ENCODE data around the gene PCDHAC2. TPM values are rescaled to one million over a fixed set of nuclear protein-coding genes. Genes with fewer than 3 reads are reported as not detected.

The PCDHAC2 gene
- total and polyA plus RNA-seq, 2 donors (not counting 3 experiments of a cell fraction or from before 2014, with no cell fraction given): 1.00 to 1.2 TPM

DNA sequence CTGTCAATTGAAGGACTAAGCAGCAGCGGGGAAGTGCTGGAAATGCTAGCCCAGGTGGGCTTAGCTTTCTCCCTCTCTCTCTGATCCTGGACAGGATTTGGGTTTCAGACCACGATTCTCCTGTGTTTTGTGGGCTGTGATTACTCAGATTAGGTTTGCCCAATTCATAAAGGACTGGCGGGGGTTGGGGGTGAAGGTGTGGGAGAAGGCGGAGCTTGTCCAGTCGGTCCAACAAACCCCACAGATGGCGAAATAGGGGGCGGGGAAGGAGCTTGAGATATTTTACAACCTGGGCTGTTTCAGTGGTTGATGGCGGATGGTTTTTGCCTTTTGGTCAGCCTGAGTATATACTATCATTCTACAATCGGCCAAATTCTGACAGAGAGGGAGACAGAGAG is 35.2 kb downstream of the PCDHAC2 start:
- no peaks in the 10 kb centered on the region for H3K79me2 ChIP-seq (ENCODE audit: control insufficient read depth, insufficient read depth, low read length)
- no peaks in the 10 kb centered on the region for H3K36me3 ChIP-seq (ENCODE audit: control insufficient read depth in 2 of 2, extremely low read depth in 1 of 2, insufficient read depth in 2 of 2, low read length in 2 of 2)
- no peak overlapping the region for H3K9ac ChIP-seq (replicated peaks; ENCODE audit: extremely low read depth, insufficient read depth, low read length)
- CTCF ChIA-PET: no interaction called here
- peak overlapping the region; percentile 6 to 31 (median 12) for H3K4me3 ChIP-seq (replicated peaks in 1 of 3; ENCODE audit: insufficient read depth in 1 of 3, low read depth in 1 of 3, low read length in 3 of 3)
- POLR2A ChIA-PET: no interaction called here
- BruUV-seq (replicated peaks): no TSS peak
- H2AFZ ChIP-seq (ENCODE audit: low read depth, low read length): peak overlapping the region; percentile 52
- TF ChIP-seq FOS (IDR thresholded peaks at IDR 0.05; ENCODE audit: borderline replicate concordance, insufficient read depth, low read length) (no peak), POLR2A (IDR thresholded peaks at IDR 0.05; ENCODE audit: low read depth, low read length) (no peak), CTCF (IDR thresholded peaks at IDR 0.05; ENCODE audit: extremely low read depth in 1 of 2, insufficient read depth in 1 of 2, low read depth in 1 of 2, low read length in 2 of 2) (no peak), MYC (IDR thresholded peaks at IDR 0.05; ENCODE audit: low read depth, low read length) (no peak), JUN (IDR thresholded peaks at IDR 0.05; ENCODE audit: borderline replicate concordance, insufficient read depth, insufficient read length, low read depth) (no peak), POLR2AphosphoS5 (IDR thresholded peaks at IDR 0.05; ENCODE audit: insufficient read depth, low read depth, low read length) (no peak), EZH2 (IDR thresholded peaks at IDR 0.05; ENCODE audit: borderline replicate concordance, low read depth, low read length, severe bottlenecking) (no peak), GATA2 (IDR thresholded peaks at IDR 0.05; ENCODE audit: insufficient read depth, insufficient read length, low read depth, low read length) (no peak)
- TF ChIP-seq, protein P1, sequence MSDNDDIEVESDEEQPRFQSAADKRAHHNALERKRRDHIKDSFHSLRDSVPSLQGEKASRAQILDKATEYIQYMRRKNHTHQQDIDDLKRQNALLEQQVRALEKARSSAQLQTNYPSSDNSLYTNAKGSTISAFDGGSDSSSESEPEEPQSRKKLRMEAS (IDR thresholded peaks at IDR 0.05; ENCODE audit: insufficient read depth, insufficient read length): no peak
- dilution Hi-C loops (cut with MboI; ENCODE audit: extremely low pct_ligation_motif_present, low sequenced_read_pairs): no loop called here
- peak overlapping the region; percentile 54 for H3K4me2 ChIP-seq (ENCODE audit: insufficient read depth, low read length)
- H4K20me1 ChIP-seq (replicated peaks; ENCODE audit: control insufficient read depth, extremely low read depth, insufficient read depth, low read length): no peaks in the 10 kb centered on the region
- H3K4me1 ChIP-seq (ENCODE audit: control insufficient read depth, extremely low read depth, insufficient read depth, low read length): peaks cover 6% of the 10 kb centered on the region
- no peaks in the 10 kb centered on the region for H3K9me1 ChIP-seq (replicated peaks; ENCODE audit: control insufficient read depth, extremely low read depth, insufficient read depth, low read length)
- H3K27ac ChIP-seq (ENCODE audit: insufficient read depth, low read depth, low read length): no peak overlapping the region
- DNase-seq (ENCODE audit: low read depth, low spot score): no peak
- H3K9me3 ChIP-seq (replicated peaks; ENCODE audit: control insufficient read depth, insufficient read depth, low read length): no peaks in the 10 kb centered on the region
- no peak for FAIRE-seq
- intact Hi-C loops (cut with micrococcal nuclease): no loop called here
- H3K27me3 ChIP-seq (ENCODE audit: control insufficient read depth in 2 of 2, insufficient read depth in 2 of 2, low read length in 2 of 2): no peaks in the 10 kb centered on the region
